Measurements from ENCODE around the gene TMOD4. TPM values are rescaled to one million over a fixed set of nuclear protein-coding genes. Genes with fewer than 3 reads are reported as not detected.

TMOD4 gene
- total and polyA plus RNA-seq, 9 of the 15 experiments (the other 6 are each of a cell fraction or from before 2014, with no cell fraction given): 0.18 to 1.8 (median 1.1) TPM; not detected in 1

DNA sequence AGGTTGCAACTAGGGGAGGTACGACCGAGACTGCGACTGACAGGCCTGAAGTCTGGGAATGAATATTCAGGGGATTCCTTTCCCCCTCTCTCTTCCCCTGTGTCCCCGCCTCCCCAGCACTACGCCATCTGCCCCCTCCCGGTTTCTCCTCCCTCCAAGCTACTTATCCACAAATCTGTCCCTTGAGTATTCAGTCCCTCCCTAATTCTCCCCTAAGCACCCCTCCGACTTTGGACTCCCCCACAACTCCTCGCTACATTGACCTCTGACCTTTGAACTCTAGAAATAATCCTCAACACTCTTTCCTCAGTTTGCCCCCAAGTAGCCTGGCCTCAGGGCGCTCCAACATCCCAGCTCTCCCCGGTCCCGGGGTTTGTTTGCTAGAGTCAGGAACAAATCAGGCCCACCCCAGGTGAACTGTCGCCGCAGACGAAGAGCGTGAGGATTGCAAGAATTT is 10.5 kb downstream of the TMOD4 start (continued):
- TF ChIP-seq, protein P1, sequence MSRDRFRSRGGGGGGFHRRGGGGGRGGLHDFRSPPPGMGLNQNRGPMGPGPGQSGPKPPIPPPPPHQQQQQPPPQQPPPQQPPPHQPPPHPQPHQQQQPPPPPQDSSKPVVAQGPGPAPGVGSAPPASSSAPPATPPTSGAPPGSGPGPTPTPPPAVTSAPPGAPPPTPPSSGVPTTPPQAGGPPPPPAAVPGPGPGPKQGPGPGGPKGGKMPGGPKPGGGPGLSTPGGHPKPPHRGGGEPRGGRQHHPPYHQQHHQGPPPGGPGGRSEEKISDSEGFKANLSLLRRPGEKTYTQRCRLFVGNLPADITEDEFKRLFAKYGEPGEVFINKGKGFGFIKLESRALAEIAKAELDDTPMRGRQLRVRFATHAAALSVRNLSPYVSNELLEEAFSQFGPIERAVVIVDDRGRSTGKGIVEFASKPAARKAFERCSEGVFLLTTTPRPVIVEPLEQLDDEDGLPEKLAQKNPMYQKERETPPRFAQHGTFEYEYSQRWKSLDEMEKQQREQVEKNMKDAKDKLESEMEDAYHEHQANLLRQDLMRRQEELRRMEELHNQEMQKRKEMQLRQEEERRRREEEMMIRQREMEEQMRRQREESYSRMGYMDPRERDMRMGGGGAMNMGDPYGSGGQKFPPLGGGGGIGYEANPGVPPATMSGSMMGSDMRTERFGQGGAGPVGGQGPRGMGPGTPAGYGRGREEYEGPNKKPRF (IDR thresholded peaks at IDR 0.05; ENCODE audit: low read depth, low read length): no peak
- TF ChIP-seq, protein P2, sequence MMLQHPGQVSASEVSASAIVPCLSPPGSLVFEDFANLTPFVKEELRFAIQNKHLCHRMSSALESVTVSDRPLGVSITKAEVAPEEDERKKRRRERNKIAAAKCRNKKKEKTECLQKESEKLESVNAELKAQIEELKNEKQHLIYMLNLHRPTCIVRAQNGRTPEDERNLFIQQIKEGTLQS (IDR thresholded peaks at IDR 0.05): no peak
- TF ChIP-seq, protein P2 (CRISPR knock-in tag; conservative IDR thresholded peaks at IDR 0.05): no peak
- no peak for TF ChIP-seq TCFL5 (CRISPR knock-in tag; conservative IDR thresholded peaks at IDR 0.05)

DNA sequence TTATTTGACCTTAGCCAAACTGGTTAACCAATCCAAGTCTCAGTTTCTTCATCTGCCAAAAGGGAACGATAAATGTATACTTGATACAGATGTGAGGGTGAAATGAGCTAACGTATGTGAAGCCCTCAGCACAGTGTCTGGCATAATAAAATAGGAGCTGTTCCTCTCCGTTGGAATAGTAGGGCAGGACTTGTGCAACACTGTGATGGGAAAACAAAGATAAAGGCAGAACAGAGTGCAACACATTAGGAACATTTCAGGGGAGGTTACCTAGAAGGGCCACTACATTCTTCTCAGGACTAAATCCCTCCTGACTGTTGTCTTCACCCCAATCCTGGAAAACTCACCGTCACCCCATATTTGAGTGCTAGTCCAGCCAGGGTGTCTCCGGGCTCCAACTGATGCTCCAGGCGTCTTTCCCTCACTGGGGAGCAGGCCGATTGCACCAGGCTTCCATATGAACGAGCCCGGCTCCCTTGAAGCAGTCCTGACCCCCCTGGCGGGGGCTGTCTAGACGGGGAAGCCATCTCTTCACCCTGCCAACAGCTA is 11.0 kb downstream of the TMOD4 start:
- Histone ChIP-seq H3K27ac (ENCODE audit: extremely low read depth, low read depth, low read length) (peak overlapping the region; percentile 74), H3K27me3 (ENCODE audit: control insufficient read depth in 2 of 2, insufficient read depth in 2 of 2, low read length in 2 of 2) (no peaks in the 10 kb centered on the region), H3K9ac (ENCODE audit: insufficient read depth in 1 of 2, low read depth in 2 of 2, low read length in 2 of 2) (peak overlapping the region; percentile 87 to 89), H3K79me2 (ENCODE audit: control insufficient read depth, insufficient read depth, low read length) (peaks cover 31% of the 10 kb centered on the region), H3K4me2 (ENCODE audit: insufficient read depth, low read length) (peak overlapping the region; percentile 96), H3K4me1 (replicated peaks in 1 of 2; ENCODE audit: control insufficient read depth in 2 of 2, insufficient read depth in 2 of 2, low read length in 2 of 2) (peaks cover 10 to 16% of the 10 kb centered on the region in 2 experiments; a peak in 4 of 5 replicates), H2AFZ (ENCODE audit: low read depth, low read length) (peak overlapping the region; percentile 98), H3K4me3 (peak overlapping the region; percentile 64), H3K9me3 (replicated peaks; ENCODE audit: control insufficient read depth, insufficient read depth, low read depth, low read length) (no peaks in the 10 kb centered on the region; the same call in 1 of the 2 replicates), H3K9me1 (ENCODE audit: control insufficient read depth, insufficient read depth, low read length) (no peaks in the 10 kb centered on the region), H4K20me1 (replicated peaks; ENCODE audit: control insufficient read depth, insufficient read depth, low read length) (no peaks in the 10 kb centered on the region), H3K36me3 (ENCODE audit: control insufficient read depth, insufficient read depth, low read length) (peaks cover 32% of the 10 kb centered on the region; the same call in 2 of the 3 replicates)
- intact Hi-C loops (cut with micrococcal nuclease) (no loop called here), in situ Hi-C loops (cut with MboI) (no loop called here)
- CTCF ChIA-PET (ENCODE audit: low intra/inter-chr PET ratio): interaction anchor here (1.3 kb wide), 1 partner anchor 65 kb away, joined by 3 read pairs; no protein-coding TSS in a partner anchor
- peak; percentile 59; the same call in 1 of the 3 replicates for ATAC-seq
- FAIRE-seq: peak; percentile 6
- POLR2A ChIA-PET: interaction anchor here (0.6 to 1.2 kb wide), 8 partner anchors 8 to 153 kb away, joined by 3 to 5 read pairs (median 3); partner anchors contain the start of genes MLLT11, TNFAIP8L2 and ZNF687
- BruUV-seq (replicated peaks): no TSS peak
- 7% methylated on average over 11 of the region's 11 CpGs for WGBS (ENCODE audit: insufficient coverage, low coverage, missing lambda C conversion rate)
- DNase-seq (ENCODE audit: extremely low read depth in 1 of 4, low spot score in 3 of 4): peak in 1 of 4 experiments; percentile 61
- no peak for TF ChIP-seq KAT7 (CRISPR knock-in tag; IDR thresholded peaks at IDR 0.05; ENCODE audit: borderline replicate concordance)
- TF ChIP-seq HMG20A (CRISPR knock-in tag; conservative IDR thresholded peaks at IDR 0.05): no peak
- TF ChIP-seq BCOR (IDR thresholded peaks at IDR 0.05): no peak
- no peak for TF ChIP-seq UBTF (IDR thresholded peaks at IDR 0.05; ENCODE audit: borderline replicate concordance in 1 of 2, low read depth in 2 of 2, low read length in 2 of 2)
- 0 out of 2 replicates have a peak, but pooled peaks have one; percentile 15 for TF ChIP-seq MYC (IDR thresholded peaks at IDR 0.05; ENCODE audit: low read depth, low read length)
- TF ChIP-seq MYC (CRISPR knock-in tag; IDR thresholded peaks at IDR 0.05; ENCODE audit: borderline replicate concordance, low read depth): no peak
- TF ChIP-seq KLF1 (tag; IDR thresholded peaks at IDR 0.05): no peak
- TF ChIP-seq KDM5B (IDR thresholded peaks at IDR 0.05; ENCODE audit: insufficient replicate concordance, low read depth, low read length): peak; percentile 47
- no peak for TF ChIP-seq RBM14 (IDR thresholded peaks at IDR 0.05; ENCODE audit: borderline replicate concordance, insufficient read depth, low read depth, low read length)
- TF ChIP-seq SMAD4 (CRISPR knock-in tag; conservative IDR thresholded peaks at IDR 0.05): peak; percentile 84
